Measurements from ENCODE around the gene CALB2.

Gene CALB2

GRCh38 chr16:71350821-71351557 lies 7.5 kb upstream of the CALB2 start:
- no peak overlapping the region for H3K4me3 ChIP-seq (ENCODE audit: low read depth, low read length)
- TF ChIP-seq CTCF (IDR thresholded peaks at IDR 0.05; ENCODE audit: insufficient read depth, low read length, missing control alignments): no peak
- no peak for DNase-seq (ENCODE audit: low read depth, low spot score)
- ChIA-PET POLR2A (no interaction called here), CTCF (no interaction called here)

GRCh38 chr16:71351558-71351901 lies 7.0 kb upstream of the CALB2 start:
- no peak for DNase-seq (ENCODE audit: low read depth, low spot score)
- TF ChIP-seq CTCF (IDR thresholded peaks at IDR 0.05; ENCODE audit: insufficient read depth, low read length, missing control alignments): no peak
- POLR2A ChIA-PET: no interaction called here
- H3K4me3 ChIP-seq (ENCODE audit: low read depth, low read length): no peak overlapping the region
- CTCF ChIA-PET: no interaction called here

GRCh38 chr16:71352466-71352865 lies 6.1 kb upstream of the CALB2 start:
- ChIA-PET CTCF (no interaction called here), POLR2A (interaction anchor here (0.8 kb wide), 1 partner anchor 10 kb away, joined by 4 read pairs; no protein-coding TSS in a partner anchor)
- DNase-seq (ENCODE audit: low read depth, low spot score): no peak
- no peak for TF ChIP-seq CTCF (IDR thresholded peaks at IDR 0.05; ENCODE audit: insufficient read depth, low read length, missing control alignments)
- no peak overlapping the region for H3K4me3 ChIP-seq (ENCODE audit: low read depth, low read length)

- POLR2A ChIA-PET: interaction anchor here (0.8 kb wide), 1 partner anchor 10 kb away, joined by 4 read pairs; no protein-coding TSS in a partner anchor
Measured at GRCh38 chr16:71352963-71353460, 5.5 kb upstream of the CALB2 start.

GRCh38 chr16:71353736-71354135 lies 4.8 kb upstream of the CALB2 start:
- TF ChIP-seq CTCF (IDR thresholded peaks at IDR 0.05; ENCODE audit: insufficient read depth, low read length, missing control alignments): no peak
- ChIA-PET CTCF (no interaction called here), POLR2A (no interaction called here)
- no peak for DNase-seq (ENCODE audit: low read depth, low spot score)
- H3K4me3 ChIP-seq (ENCODE audit: low read depth, low read length): no peak overlapping the region

More at GRCh38 chr16:71352963-71353460, 5.5 kb upstream of the CALB2 start:
- CTCF ChIA-PET: no interaction called here
- no peak for DNase-seq (ENCODE audit: low read depth, low spot score)
- no peak for TF ChIP-seq CTCF (IDR thresholded peaks at IDR 0.05; ENCODE audit: insufficient read depth, low read length, missing control alignments)
- no peak overlapping the region for H3K4me3 ChIP-seq (ENCODE audit: low read depth, low read length)

- no peak overlapping the region for H3K4me3 ChIP-seq (ENCODE audit: low read depth, low read length)
- POLR2A ChIA-PET: no interaction called here
- TF ChIP-seq CTCF (IDR thresholded peaks at IDR 0.05; ENCODE audit: insufficient read depth, low read length, missing control alignments): no peak
- CTCF ChIA-PET: interaction anchor here (0.6 kb wide), 1 partner anchor 762 kb away, joined by 3 read pairs; no protein-coding TSS in a partner anchor
- DNase-seq (ENCODE audit: low read depth, low spot score): no peak
Measured at GRCh38 chr16:71354156-71354555, 4.4 kb upstream of the CALB2 start.
